GM21390 (cell line): ENCODE measurements around the gene PSMD12.
"Not testable (repeated sequence)": the region's sequence is repeated elsewhere in the genome, so short reads cannot be mapped to it uniquely, and the experiment has no call there.

ENCODE experiments used
- ATAC-seq: cut with Tn5 transposase; IDR thresholded peaks from one replicate; pipeline ENCODE4 v1.9.1; 2021; ENCODE audit not compliant: unreplicated experiment

PSMD12 gene

GRCh38 chr17:67359960-67360791, 6.2 kb downstream of the PSMD12 start:
- no peak for ATAC-seq

GRCh38 chr17:67358612-67359011, 7.8 kb downstream of the PSMD12 start:
- no peak for ATAC-seq

GRCh38 chr17:67353929-67354574, 12.3 kb downstream of the PSMD12 start:
- no peak for ATAC-seq

- no peak for ATAC-seq
Observed at GRCh38 chr17:67353161-67353560, 13.2 kb downstream of the PSMD12 start.

GRCh38 chr17:67349420-67349819, 17.0 kb downstream of the PSMD12 start:
- ATAC-seq, result no peak

- ATAC-seq, result no peak
Observed at GRCh38 chr17:67347826-67348225, 18.6 kb downstream of the PSMD12 start.

GRCh38 chr17:67343237-67343636, 23.1 kb downstream of the PSMD12 start:
- no peak for ATAC-seq

- ATAC-seq, result not testable (repeated sequence)
Observed at GRCh38 chr17:67338353-67338752, 28.0 kb downstream of the PSMD12 start.

GRCh38 chr17:67336859-67337258, 29.5 kb downstream of the PSMD12 start:
- ATAC-seq, result no peak

DNA sequence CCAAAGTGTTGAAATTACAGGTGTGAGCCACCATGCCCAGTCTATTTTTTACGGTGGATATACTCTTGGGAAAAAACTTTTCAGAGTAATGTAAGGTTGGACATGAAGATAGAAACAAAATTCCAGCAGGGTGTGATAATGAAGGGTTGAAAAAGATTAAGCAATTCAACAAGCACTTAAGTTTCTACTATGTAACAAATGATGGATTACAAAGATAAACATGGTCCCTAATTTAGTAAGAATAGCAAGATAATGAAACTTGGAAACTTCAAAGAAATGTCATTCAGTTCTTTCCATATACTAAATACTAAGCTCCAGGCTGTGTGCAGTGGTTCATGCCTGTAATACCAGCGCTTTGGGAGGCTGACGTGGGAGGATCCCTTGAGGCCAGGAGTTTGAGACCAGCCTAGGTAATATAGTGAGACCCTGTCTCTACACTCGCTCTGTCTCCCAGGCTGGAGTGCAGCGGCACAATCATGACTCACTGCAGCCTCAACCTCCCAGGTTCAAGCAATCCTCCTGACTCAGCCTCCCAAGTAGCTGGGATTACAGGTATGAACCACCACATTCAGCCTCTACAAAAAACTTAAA, 31.0 kb downstream of the PSMD12 start:
- no peak for ATAC-seq

DNA sequence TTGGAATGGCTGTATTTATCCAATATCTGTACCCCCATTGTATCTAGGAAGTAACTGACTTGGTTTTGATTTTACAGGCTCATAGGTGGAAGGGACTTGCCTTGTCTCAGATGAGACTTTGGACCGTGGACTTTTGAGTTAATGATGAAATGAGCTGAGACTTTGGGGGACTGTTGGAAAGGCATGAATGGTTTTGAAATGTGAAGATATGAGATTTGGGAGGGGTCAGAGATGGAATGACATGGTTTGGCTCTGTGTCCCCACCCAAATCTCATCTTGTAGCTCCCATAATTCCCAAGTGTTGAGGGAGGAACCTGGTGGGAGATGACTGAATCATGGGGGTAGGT, 34.2 kb downstream of the PSMD12 start:
- not testable (repeated sequence) for ATAC-seq

- ATAC-seq, result not testable (repeated sequence)
Observed at GRCh38 chr17:67331381-67332161, 34.8 kb downstream of the PSMD12 start.

DNA sequence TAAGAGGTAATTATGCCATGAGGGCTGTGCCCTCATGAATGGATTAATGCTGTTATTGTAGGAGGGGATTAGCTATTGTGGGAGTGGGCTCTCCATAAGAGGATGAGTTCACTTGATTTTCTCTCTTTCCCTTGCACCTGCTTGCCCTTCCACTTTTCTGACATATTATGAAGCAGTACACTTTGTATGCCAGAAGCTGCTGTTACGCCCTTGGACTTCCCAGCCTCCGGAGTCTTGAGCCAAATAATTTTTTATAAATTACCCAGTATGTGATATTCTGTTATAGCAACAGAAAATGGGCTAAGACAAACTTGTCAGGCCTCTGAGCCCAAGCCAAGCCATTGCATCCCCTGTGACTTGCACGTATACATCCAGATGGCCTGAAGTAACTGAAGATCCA, 38.4 kb downstream of the PSMD12 start:
- no peak for ATAC-seq

- ATAC-seq, result not testable (repeated sequence)
Observed at GRCh38 chr17:67326959-67327745, 39.2 kb downstream of the PSMD12 start.

- no peak for ATAC-seq
Observed at GRCh38 chr17:67326440-67326839, 39.9 kb downstream of the PSMD12 start.

DNA sequence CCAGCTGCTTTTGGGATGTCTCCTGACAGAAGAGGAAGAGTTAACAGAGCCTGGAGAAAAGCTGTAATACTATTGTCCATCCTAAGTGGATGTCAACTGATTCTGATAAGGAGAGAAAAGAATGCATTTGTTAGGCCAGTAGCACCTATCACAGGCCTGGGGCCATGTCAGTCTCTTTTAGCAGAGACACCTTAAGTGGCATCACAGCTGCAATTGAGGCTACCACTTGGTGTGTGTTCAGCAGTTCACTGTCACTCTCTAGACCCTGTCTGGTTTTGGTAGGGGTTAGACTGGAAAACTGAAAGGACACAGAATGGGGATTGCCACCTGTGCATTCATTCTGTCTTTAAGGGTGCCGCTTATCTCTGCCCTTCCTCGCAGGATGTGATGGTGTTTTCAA, 42.0 kb downstream of the PSMD12 start:
- ATAC-seq, result no peak

DNA sequence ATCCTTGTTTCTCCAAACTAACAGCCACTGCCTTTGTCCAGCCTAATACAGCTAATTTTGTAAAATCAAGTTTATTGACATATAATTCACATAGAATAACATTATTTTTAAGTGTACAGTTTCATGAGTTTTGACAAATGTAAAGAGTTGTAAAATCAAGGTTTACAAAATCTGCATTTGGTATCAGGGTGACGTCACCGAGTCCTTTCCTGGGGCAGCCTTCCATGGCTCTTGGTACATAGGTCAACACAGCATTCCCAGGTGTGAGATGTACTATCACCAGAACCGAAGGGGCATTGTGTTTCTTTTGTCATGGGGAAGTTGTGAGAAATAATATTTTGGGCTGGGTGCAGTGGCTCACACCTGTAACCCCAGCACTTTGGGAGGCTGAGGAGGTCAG, 42.9 kb downstream of the PSMD12 start:
- ATAC-seq, result no peak

DNA sequence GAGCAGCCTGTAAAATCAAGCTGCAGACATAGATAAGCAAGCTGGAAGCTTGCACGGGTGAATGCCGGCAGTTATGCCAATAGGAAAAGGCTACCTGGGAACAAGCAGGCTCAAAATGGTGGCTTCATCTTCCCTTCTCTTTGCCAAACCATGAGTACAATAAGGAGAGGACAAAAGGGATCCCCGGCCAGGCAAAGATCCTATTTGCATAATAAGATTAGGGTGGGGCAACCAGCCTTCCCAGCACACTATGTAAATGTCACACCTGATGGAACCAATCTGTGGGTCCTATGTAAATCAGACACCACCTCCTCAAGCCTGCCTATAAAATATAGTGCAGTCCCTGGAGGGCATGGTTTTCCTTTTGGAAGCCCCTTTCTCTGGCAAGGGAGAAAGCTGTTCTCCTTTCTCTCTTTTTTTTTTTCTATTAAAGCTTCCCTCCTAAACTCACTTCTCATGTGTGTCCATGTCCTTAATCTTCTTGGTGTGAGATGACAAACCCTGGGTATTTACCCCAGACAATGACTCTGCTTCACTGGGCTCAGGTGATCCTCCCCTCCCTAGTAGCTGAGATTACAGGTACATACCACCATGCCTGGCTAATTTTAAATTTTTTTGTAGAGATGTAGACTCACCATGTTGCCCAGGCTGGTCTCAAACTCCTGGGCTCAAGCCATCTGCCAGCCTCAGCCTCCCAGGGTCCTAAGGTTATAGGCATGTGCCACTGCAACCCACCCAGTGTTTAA, 44.2 kb downstream of the PSMD12 start:
- no peak for ATAC-seq

- not testable (repeated sequence) for ATAC-seq
Observed at GRCh38 chr17:67321486-67321885, 44.9 kb downstream of the PSMD12 start.

GRCh38 chr17:67316781-67317180, 49.6 kb downstream of the PSMD12 start:
- ATAC-seq, result no peak
